Sigmoid colon (tissue), 7 donors: ENCODE data around the gene MTM1. TPM values are rescaled to one million over a fixed set of nuclear protein-coding genes. Genes with fewer than 3 reads are reported as not detected.
A peak's percentile ranks its signal among the peaks of the same experiment; 100 is the strongest.

ENCODE experiments used
- DNase-seq: peaks from one replicate; pipeline ENCODE4 v3.0.0-alpha.2; 2019
- H3K27ac ChIP-seq, 4 donors: fragments of 200-600 bp; sonication (generic); one replicate each; pipeline ENCODE4 v1.5.1; 2016 to 2019; ENCODE audit warnings: mild to moderate bottlenecking in 1 of 4
- H3K27me3 ChIP-seq, 3 donors: fragments of 200-600 bp; sonication (generic); one replicate each; pipeline ENCODE4 v1.5.1; 2019; ENCODE audit warnings: mild to moderate bottlenecking in 1 of 3
- H3K36me3 ChIP-seq, 4 donors: fragments of 200-600 bp; sonication (generic); one replicate each; pipeline ENCODE4 v1.5.1; 2016 to 2019
- H3K4me1 ChIP-seq, 4 donors: fragments of 200-600 bp; sonication (generic); one replicate each; pipeline ENCODE4 v1.5.1; 2017 to 2019
- H3K4me3 ChIP-seq, 4 donors: fragments of 200-600 bp; sonication (generic); one replicate each; pipeline ENCODE4 v1.5.1; 2017 to 2019; ENCODE audit warnings: mild to moderate bottlenecking in 2 of 4, moderate library complexity in 1 of 4
- H3K9me3 ChIP-seq, 4 donors: fragments of 200-600 bp in 3 of 4; sonication (generic) in 3 of 4; one replicate each; pipeline versions ENCODE4 v1.5.1 to v1.6.1; 2013 to 2019
- CTCF ChIP-seq, 4 experiments: fragments of 450-650 bp in 3 of 4; fragments of 200-600 bp in 1 of 4; IDR thresholded peaks; one replicate each; pipeline ENCODE4 v1.5.1; 2016 to 2019; ENCODE audit warnings: antibody characterized with exemption in 4 of 4, mild to moderate bottlenecking in 3 of 4, moderate library complexity in 2 of 4
- EP300 ChIP-seq, 4 donors: sonication (generic); formaldehyde crosslinking; IDR thresholded peaks; one replicate each; pipeline ENCODE4 v1.6.1; 2017; ENCODE audit warnings: antibody characterized with exemption in 4 of 4
- POLR2A ChIP-seq, 2 donors: fragments of 450-650 bp; IDR thresholded peaks; one replicate each; pipeline ENCODE4 v1.6.1; 2016; ENCODE audit warnings: antibody characterized with exemption in 2 of 2, mild to moderate bottlenecking in 2 of 2, moderate library complexity in 2 of 2
- POLR2AphosphoS5 ChIP-seq, 4 donors: sonication (generic); formaldehyde crosslinking; IDR thresholded peaks; one replicate each; pipeline ENCODE4 v1.6.1; 2017; ENCODE audit warnings: antibody characterized with exemption in 4 of 4
- WGBS, 2 donors: extraction: QIAGEN DNeasy Blood & Tissue Kit; methylation state at CpG; one replicate each; pipeline ENCODE4 v1.1.7; 2013; 5-methylcytosine and 5-hydroxymethylcytosine counted together
- intact Hi-C: fragments of 100-400 bp; cut with DNase I; formaldehyde crosslinking; loops from one replicate; pipeline ENCODE4 v1.15.1; 2023
- polyA plus RNA-seq, 3 donors: library from polyadenylated mRNA; stranded (reverse); fragments of 200-250 nt; gene quantifications; one replicate each; pipeline ENCODE4 v1.2.3, GENCODE V29; 2013
- total RNA-seq, 4 donors: library from RNA; depleted of rRNA; stranded (reverse); fragments of >200 nt; gene quantifications; one replicate each; pipeline ENCODE4 v1.1.0, GENCODE V29; 2016
- donor health status: healthy with polysubstance abuse.
- donor health status: Bipolar disorder and iron deficiency.
- donor health status: healthy.

Gene MTM1
- total and polyA plus RNA-seq, 7 donors, result 13.1 to 30.1 (median 19.6) TPM

- 9 to 22% methylated on average over 1 of the region's 1 CpG for WGBS, 2 donors
- H3K9me3 ChIP-seq, result no peaks in the 10 kb centered on the region
- H3K4me3 ChIP-seq, result no peak overlapping the region
- H3K27ac ChIP-seq, result peak overlapping the region in 3 of 4 donors; percentile 26 to 49 (median 37)
- peaks cover 0 to 19% (median 9%) of the 10 kb centered on the region in 4 donors for H3K4me1 ChIP-seq
- intact Hi-C loops, result no loop called here
- no peak for DNase-seq
- no peaks in the 10 kb centered on the region for H3K27me3 ChIP-seq
- no peak for TF ChIP-seq CTCF (IDR thresholded peaks at IDR 0.05)
- TF ChIP-seq POLR2AphosphoS5 (IDR thresholded peaks at IDR 0.05), result no peak
- no peaks in the 10 kb centered on the region for H3K36me3 ChIP-seq
These were observed 4.7 kb downstream of the MTM1 start for GRCh38 chrX:150573106-150573505.

- 13 to 45% methylated on average over 4 of the region's 4 CpGs for WGBS, 2 donors
- H3K9me3 ChIP-seq, result no peaks in the 10 kb centered on the region
- DNase-seq, result no peak
- no peaks in the 10 kb centered on the region for H3K27me3 ChIP-seq
- no peak overlapping the region for H3K4me3 ChIP-seq
- no peak for TF ChIP-seq POLR2A (IDR thresholded peaks at IDR 0.05)
- no peak for TF ChIP-seq CTCF (IDR thresholded peaks at IDR 0.05)
- TF ChIP-seq EP300 (IDR thresholded peaks at IDR 0.05), result no peak
- no peak for TF ChIP-seq POLR2AphosphoS5 (IDR thresholded peaks at IDR 0.05)
- H3K36me3 ChIP-seq, result no peaks in the 10 kb centered on the region
- peak overlapping the region in 2 of 4 donors; percentile 4 to 49 for H3K27ac ChIP-seq
- H3K4me1 ChIP-seq, result peaks cover 0 to 19% (median 9%) of the 10 kb centered on the region in 4 donors
- intact Hi-C loops, result no loop called here
These were observed 5.3 kb downstream of the MTM1 start for GRCh38 chrX:150573702-150574101.

GRCh38 chrX:150574559-150575418 lies 6.4 kb downstream of the MTM1 start:
- no peak for DNase-seq
- Histone ChIP-seq H3K27me3 (no peaks in the 10 kb centered on the region), H3K4me3 (no peak overlapping the region), H3K4me1 (peaks cover 0 to 14% (median 7%) of the 10 kb centered on the region in 4 donors), H3K27ac (no peak overlapping the region), H3K9me3 (no peaks in the 10 kb centered on the region), H3K36me3 (no peaks in the 10 kb centered on the region)
- WGBS, 2 donors, result 55 to 56% methylated on average over 13 of the region's 13 CpGs
- TF ChIP-seq POLR2A (IDR thresholded peaks at IDR 0.05), result no peak
- no peak for TF ChIP-seq CTCF (IDR thresholded peaks at IDR 0.05)
- no peak for TF ChIP-seq EP300 (IDR thresholded peaks at IDR 0.05)
- no peak for TF ChIP-seq POLR2AphosphoS5 (IDR thresholded peaks at IDR 0.05)
- intact Hi-C loops, result no loop called here

GRCh38 chrX:150575419-150575814 lies 7.0 kb downstream of the MTM1 start:
- TF ChIP-seq POLR2AphosphoS5 (IDR thresholded peaks at IDR 0.05), result no peak
- TF ChIP-seq CTCF (IDR thresholded peaks at IDR 0.05), result no peak
- Histone ChIP-seq H3K4me1 (peaks cover 0 to 14% (median 5%) of the 10 kb centered on the region in 4 donors), H3K27me3 (no peaks in the 10 kb centered on the region), H3K4me3 (no peak overlapping the region), H3K9me3 (no peaks in the 10 kb centered on the region), H3K27ac (no peak overlapping the region), H3K36me3 (no peaks in the 10 kb centered on the region)
- 31 to 62% methylated on average over 5 of the region's 5 CpGs for WGBS, 2 donors
- DNase-seq, result no peak
- intact Hi-C loops, result no loop called here
